Left renal pelvis (tissue), 4 donors: ENCODE results near the gene OTOP2. TPM values are rescaled to one million over a fixed set of nuclear protein-coding genes. Genes with fewer than 3 reads are reported as not detected.

ENCODE experiments used
- DNase-seq, 4 donors: peaks; one replicate each; pipeline ENCODE4 v3.0.0-alpha.2; 2013; ENCODE audit warnings: low read depth in 4 of 4, low spot score in 3 of 4
- polyA plus RNA-seq, 4 donors: library from polyadenylated mRNA; unstranded; fragments of 120-200 nt; gene quantifications; one replicate each; pipeline ENCODE4 v1.2.1, GENCODE V29; 2013; ENCODE audit not compliant: insufficient read length in 4 of 4

The OTOP2 gene
- polyA plus RNA-seq, 4 donors: 0.08 TPM; not detected in 3

- no peak for DNase-seq
Measured at GRCh38 chr17:74950207-74950606, 26.1 kb downstream of the OTOP2 start.

GRCh38 chr17:74951065-74951464 lies 27.0 kb downstream of the OTOP2 start:
- no peak for DNase-seq

- DNase-seq: no peak
Measured at GRCh38 chr17:74951680-74952421, 27.8 kb downstream of the OTOP2 start.

GRCh38 chr17:74952431-74953133 lies 28.5 kb downstream of the OTOP2 start:
- no peak for DNase-seq

DNA sequence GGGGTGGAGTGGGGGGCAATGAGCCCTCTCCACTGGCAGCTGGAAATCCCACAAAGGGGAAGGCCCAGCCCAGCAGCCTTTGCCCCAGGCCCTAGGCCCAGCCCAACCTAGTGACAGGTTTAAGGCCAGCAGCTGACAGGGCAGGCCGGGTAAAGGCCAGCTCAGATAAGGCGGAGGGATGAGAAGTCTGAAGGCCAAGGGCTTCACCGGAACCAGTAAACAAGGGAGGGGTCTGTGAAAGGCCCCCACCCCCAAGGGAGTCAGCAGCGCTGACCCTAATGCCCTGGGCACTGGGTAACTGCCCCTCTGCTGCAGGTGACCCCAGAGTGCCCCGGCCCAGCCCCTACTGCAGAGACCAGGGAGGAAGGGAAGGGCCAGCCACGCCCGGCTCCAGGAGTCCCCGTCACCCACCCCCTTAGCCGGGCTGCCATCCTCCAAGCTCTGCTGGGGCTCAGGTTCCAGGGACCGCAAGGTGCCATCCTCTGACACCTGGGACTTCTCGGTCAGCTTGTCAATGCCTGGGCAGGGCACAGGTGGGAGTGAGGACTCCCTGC lies 29.1 kb downstream of the OTOP2 start:
- DNase-seq: no peak

GRCh38 chr17:74954115-74954514 lies 30.0 kb downstream of the OTOP2 start:
- no peak for DNase-seq

DNA sequence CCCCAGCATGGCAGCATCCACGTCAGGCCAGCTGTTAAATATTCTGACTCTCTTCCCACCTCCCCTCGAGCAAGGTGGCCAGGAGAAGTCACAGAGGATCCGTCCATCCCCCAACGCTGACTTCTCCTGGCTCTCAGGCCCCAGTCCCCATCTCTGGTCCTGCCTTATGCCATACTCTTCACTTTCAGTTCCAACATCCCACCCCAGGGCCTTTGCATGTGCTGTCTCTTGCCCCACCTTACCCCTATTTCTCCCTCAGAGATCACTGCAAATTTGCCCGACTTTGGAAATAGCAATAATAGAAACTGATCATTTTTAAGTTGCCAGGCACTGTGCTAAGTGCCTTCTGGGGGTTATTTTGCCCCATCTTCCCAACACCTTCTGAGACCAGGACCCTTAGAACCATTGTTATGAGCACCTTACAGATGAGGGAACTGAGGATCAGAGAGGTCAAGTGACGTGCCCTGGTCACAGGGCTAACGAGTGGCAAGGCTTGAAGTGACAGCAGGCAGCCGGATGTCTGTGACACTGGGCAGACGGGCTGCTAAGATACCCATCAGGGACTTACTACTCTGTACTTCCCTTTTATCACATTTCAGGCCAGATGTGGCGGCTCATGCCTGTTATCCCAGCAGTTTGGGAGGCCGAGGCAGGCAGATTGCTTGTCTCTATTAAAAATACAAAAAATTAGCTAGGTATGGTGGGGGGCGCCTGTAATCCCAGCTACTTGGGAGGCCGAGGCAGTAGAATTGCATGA lies 30.8 kb downstream of the OTOP2 start:
- no peak for DNase-seq

- DNase-seq: no peak
Measured at GRCh38 chr17:74956093-74956492, 32.0 kb downstream of the OTOP2 start.

GRCh38 chr17:74957935-74958740 lies 34.1 kb downstream of the OTOP2 start:
- no peak for DNase-seq

DNA sequence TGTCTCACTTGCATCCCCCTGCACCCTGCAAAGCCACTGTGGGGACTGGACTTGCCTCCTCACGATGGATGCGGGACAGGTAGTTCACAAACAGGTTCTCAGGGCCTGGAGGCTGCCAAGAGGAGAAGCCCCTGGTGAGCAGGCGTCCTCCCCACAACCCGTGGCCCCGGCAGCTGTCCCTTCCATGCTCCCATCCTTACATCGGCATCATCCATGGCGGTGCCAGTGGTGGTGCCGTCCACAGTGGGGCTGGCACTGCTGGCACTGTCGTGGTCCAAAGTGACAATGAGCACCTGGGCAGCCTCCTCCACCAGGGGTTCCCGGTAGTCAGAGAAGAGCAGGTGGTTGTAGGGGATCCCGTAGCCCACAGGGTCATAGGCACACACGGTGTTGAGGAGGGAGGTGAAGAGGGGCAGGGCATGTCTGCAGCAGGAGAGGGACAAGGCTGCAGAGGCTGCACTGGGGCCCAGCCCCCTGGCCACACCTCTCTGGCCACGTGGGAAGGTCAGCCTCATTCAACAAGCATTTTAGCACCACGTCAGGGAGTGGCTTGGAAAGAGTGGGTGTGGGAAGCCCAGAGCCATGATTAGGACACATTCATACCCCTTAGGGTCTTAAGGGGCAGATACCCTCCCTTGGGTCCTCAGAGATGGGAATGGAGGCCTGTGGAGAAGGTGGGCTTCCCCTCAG lies 35.9 kb downstream of the OTOP2 start:
- no peak for DNase-seq

DNA sequence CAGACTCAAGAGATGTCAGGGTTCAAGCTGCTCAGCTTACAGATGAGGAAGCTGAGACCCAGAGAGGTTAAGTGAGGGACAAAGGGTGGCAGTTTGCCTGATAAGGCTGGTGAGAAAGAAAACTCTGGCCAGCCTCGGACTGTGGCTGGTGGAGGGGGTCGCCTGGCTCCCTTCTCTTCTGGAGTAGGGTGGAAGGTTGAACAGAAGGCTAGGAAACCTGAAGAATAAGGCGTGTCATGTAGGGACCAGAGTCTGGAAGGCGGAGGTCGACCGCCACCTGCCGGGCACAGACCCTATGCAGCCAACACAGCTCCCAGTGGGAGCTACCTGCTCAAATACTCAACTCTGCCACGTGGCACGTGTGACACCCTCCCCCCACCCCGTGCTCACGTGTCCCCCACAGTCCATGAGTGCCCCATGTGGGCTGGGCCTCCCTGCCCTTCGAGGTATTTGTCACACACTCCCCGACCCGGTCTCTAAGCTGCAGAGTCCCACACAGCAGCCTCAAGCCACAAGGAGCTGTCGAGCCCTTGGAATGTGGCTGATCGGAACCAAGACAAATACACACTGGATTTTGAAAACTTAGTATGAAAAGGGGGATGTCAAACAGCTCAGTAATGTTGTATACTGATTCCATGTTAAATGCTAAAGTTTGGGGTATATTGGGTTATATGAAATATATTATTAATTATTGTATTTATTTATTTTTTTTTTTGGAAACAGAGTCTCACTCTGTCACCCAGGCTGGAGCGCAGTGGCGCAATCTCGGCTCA lies 36.7 kb downstream of the OTOP2 start:
- no peak for DNase-seq

DNA sequence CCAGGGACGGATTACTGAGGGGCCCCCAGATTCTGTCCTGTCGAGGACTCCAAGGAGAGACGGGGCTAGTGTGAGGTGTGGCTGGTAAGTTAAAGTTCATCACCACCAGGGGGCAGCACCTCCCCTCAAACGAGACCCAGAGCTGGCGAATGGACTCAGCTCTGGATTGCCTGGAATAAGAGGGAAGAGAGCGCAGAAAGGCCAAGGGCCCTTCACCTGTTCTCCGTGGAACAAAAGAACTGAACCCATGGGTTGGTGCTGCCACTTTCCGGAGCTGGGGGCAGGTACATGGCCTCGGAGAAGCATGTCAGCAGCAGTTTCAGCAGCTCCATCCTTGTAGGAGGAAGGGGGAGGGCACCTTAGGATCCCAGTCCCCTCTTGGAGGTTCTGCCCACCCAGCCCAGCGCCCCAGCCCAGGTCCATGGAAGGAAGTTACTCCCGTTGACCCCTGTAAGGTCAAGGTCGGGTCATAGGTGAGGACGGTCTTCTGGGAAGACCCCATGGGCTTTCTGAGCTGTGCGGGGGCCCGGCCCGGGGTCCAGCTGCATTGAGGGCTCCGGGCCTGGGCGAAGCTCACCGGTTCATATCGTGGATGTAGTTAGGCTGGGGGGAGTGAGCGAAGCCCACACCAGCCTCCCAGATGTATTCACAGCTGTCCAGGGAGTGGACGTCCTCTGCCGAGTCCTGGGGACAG lies 37.7 kb downstream of the OTOP2 start:
- peak in 3 of 4 donors; percentile 70 to 77 (median 72) for DNase-seq

- DNase-seq: no peak
Measured at GRCh38 chr17:74962622-74963394, 38.7 kb downstream of the OTOP2 start.

DNA sequence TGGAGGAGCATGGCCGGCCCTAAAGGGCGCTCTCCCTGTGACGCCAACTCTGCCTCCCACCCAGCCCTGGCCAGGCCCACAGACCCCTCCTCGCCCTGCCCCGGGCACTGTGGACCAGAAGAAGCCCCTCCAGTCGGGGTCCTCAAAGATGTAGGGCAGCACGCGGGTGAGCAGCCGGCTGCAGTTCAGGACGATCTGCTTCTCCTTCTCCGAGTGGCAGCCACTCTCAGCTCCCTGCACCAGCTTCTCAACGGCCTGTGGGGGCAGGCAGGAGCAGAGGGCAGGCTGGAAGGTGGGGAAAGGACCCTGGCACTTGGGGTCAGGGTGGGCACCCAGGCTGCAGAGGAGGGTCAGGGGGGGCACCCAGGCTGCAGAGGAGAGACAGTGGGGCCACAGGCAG lies 39.6 kb downstream of the OTOP2 start:
- DNase-seq: no peak

DNA sequence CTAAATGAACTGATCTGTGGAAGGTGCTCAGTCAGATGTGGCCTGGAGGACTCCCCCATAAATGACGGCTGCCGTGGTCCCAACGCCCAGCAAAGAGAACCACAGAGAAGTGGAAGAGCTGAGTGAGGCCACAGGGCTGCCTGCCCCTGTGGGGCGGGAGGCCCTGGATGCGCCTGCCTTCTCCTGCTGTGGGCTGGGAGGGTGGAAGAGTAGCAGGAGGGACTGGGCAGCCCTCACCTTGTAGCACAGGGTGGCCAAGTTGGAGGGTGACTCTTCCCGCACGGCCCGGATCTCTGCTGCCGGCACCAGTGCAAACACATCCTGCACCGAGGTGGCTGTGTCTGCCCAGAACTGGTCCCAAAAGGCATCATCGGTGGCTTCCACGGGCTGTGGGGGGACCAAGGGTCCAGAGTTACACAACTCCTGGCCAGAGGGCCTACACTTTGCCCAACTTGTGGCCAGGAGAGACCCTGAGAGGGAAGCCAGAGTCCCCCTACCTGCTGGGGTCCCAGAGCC lies 40.2 kb downstream of the OTOP2 start:
- no peak for DNase-seq

- no peak for DNase-seq
Measured at GRCh38 chr17:74964988-74965622, 41.0 kb downstream of the OTOP2 start.

DNA sequence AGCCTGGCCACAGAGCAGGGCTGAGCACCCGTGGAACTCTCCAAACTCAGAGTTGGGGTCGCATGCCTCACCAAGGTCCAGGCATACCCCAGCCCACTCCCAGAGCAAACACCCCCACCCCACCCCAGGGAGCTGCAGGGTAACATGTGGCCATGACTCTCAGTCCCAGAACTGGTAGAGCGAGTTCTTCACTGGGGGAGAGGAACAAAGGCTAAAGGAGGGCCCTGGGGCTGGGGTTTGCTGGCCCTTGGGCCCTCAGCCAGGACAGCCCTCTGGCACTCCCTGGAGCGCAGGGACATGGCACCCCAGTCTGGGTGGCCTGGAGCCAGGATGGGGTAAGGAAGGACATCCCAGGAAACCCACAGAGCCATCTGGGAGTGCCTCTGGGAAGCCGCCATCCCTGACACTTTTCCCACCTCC lies 44.3 kb downstream of the OTOP2 start:
- no peak for DNase-seq
